Lung (tissue), 12 donors: Measurements from ENCODE around the gene PSMG3. TPM values are rescaled to one million over a fixed set of nuclear protein-coding genes. Genes with fewer than 3 reads are reported as not detected.
"Not testable (repeated sequence)": the region's sequence is repeated elsewhere in the genome, so short reads cannot be mapped to it uniquely, and the experiment has no call there.

ENCODE experiments used
- ATAC-seq: fragments of 200-7000 bp; cut with Tn5 transposase; one replicate; pipeline ENCODE4 v1.9.1; 2020; ENCODE audit warnings: moderate number of reproducible peaks; ENCODE audit not compliant: insufficient read depth, low FRiP score
- DNase-seq, 3 donors: peaks; one replicate each; pipeline ENCODE4 v3.0.0-alpha.2; 2013 to 2017
- H3K27ac ChIP-seq, 2 donors: one replicate each; pipeline ENCODE4 v1.5.1; 2013; ENCODE audit warnings: mild to moderate bottlenecking in 2 of 2, moderate library complexity in 2 of 2, control low read depth in 1 of 2, inconsistent platforms in 1 of 2, low read depth in 1 of 2, low read length in 1 of 2
- H3K27me3 ChIP-seq, 3 donors: one replicate each; pipeline ENCODE4 v1.5.1; 2013; ENCODE audit warnings: low read length in 2 of 3; ENCODE audit not compliant: control insufficient read depth in 3 of 3, insufficient read depth in 3 of 3
- H3K36me3 ChIP-seq, 4 donors: one replicate each; pipeline ENCODE4 v1.5.1; 2013; ENCODE audit warnings: low read length in 4 of 4, mild to moderate bottlenecking in 1 of 4, moderate library complexity in 1 of 4; ENCODE audit not compliant: control insufficient read depth in 4 of 4, insufficient read depth in 4 of 4
- H3K4me1 ChIP-seq, 5 donors: one replicate each; pipeline ENCODE4 v1.5.1; 2013; ENCODE audit warnings: low read length in 5 of 5, mild to moderate bottlenecking in 2 of 5, moderate library complexity in 1 of 5; ENCODE audit not compliant: control insufficient read depth in 5 of 5, insufficient read depth in 5 of 5
- H3K4me3 ChIP-seq: one replicate; pipeline ENCODE4 v1.5.1; 2013; ENCODE audit warnings: mild to moderate bottlenecking, control low read depth, moderate library complexity
- H3K9ac ChIP-seq, 2 donors: one replicate each; pipeline ENCODE4 v1.5.1; 2013; ENCODE audit warnings: low read length in 2 of 2, control low read depth in 1 of 2; ENCODE audit not compliant: insufficient read depth in 1 of 2
- H3K9me3 ChIP-seq, 4 donors: one replicate each; pipeline ENCODE4 v1.5.1; 2013; ENCODE audit warnings: low read length in 3 of 4, mild to moderate bottlenecking in 1 of 4, moderate library complexity in 1 of 4; ENCODE audit not compliant: control insufficient read depth in 4 of 4, insufficient read depth in 3 of 4
- WGBS, 2 donors: extraction: QIAGEN DNeasy Blood & Tissue Kit; methylation state at CpG; one replicate each; pipeline ENCODE4 v1.1.7; 2013; 5-methylcytosine and 5-hydroxymethylcytosine counted together
- polyA plus RNA-seq, 2 donors: library from polyadenylated mRNA; stranded (reverse); fragments of 200-250 nt; gene quantifications; one replicate each; pipeline ENCODE4 v1.2.1, GENCODE V29; 2013
- total RNA-seq, 2 donors: library from RNA; depleted of rRNA in 1 of 2; stranded (reverse); fragments of >200 nt in 1 of 2; gene quantifications; one replicate each; pipeline ENCODE4 v1.2.1, GENCODE V29; 2014 to 2021
- TF ChIP-seq, protein P1 (sequence below): IDR thresholded peaks from 2 replicates; pipeline ENCODE4 v1.5.1; 2012; ENCODE audit warnings: mild to moderate bottlenecking; ENCODE audit errors: control extremely low read depth, extremely low read depth
- donor health status: control.
- donor health status: control.
- donor health status: Bipolar disorder and iron deficiency.
- donor health status: healthy.
- donor health status: DM: yes; HTN: yes; CAD: no.

PSMG3 gene
- total and polyA plus RNA-seq, 4 donors, result 10.7 to 86.7 (median 41.8) TPM

GRCh38 chr7:1585142-1585981 lies 15.5 kb upstream of the PSMG3 start:
- Histone ChIP-seq H3K9me3 (peaks cover 0 to 12% (median 0%) of the 10 kb centered on the region in 4 donors), H3K27me3 (peaks cover 0 to 6% (median 0%) of the 10 kb centered on the region in 3 donors), H3K4me1 (no peaks in the 10 kb centered on the region), H3K9ac (no peak overlapping the region), H3K36me3 (no peaks in the 10 kb centered on the region), H3K4me3 (no peak overlapping the region), H3K27ac (no peak overlapping the region)
- no peak for DNase-seq
- no peak for ATAC-seq
- TF ChIP-seq, protein P1, sequence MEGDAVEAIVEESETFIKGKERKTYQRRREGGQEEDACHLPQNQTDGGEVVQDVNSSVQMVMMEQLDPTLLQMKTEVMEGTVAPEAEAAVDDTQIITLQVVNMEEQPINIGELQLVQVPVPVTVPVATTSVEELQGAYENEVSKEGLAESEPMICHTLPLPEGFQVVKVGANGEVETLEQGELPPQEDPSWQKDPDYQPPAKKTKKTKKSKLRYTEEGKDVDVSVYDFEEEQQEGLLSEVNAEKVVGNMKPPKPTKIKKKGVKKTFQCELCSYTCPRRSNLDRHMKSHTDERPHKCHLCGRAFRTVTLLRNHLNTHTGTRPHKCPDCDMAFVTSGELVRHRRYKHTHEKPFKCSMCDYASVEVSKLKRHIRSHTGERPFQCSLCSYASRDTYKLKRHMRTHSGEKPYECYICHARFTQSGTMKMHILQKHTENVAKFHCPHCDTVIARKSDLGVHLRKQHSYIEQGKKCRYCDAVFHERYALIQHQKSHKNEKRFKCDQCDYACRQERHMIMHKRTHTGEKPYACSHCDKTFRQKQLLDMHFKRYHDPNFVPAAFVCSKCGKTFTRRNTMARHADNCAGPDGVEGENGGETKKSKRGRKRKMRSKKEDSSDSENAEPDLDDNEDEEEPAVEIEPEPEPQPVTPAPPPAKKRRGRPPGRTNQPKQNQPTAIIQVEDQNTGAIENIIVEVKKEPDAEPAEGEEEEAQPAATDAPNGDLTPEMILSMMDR, result no peak
- 86 to 94% methylated on average over 37 of the region's 37 CpGs for WGBS, 2 donors

GRCh38 chr7:1584700-1585099 lies 14.9 kb upstream of the PSMG3 start:
- peaks cover 0 to 6% (median 0%) of the 10 kb centered on the region in 3 donors for H3K27me3 ChIP-seq
- no peak overlapping the region for H3K4me3 ChIP-seq
- H3K4me1 ChIP-seq, result no peaks in the 10 kb centered on the region
- peaks cover 0 to 12% (median 0%) of the 10 kb centered on the region in 4 donors for H3K9me3 ChIP-seq
- ATAC-seq (no peak), DNase-seq (no peak)
- no peak overlapping the region for H3K27ac ChIP-seq
- 94 to 95% methylated on average over 18 of the region's 18 CpGs for WGBS, 2 donors
- TF ChIP-seq, protein P1, result no peak
- no peaks in the 10 kb centered on the region for H3K36me3 ChIP-seq
- no peak overlapping the region for H3K9ac ChIP-seq

GRCh38 chr7:1583241-1583930 lies 13.6 kb upstream of the PSMG3 start:
- not testable (repeated sequence) for H3K4me1 ChIP-seq, DNase-seq, H3K36me3 ChIP-seq, H3K4me3 ChIP-seq, H3K27ac ChIP-seq, H3K9ac ChIP-seq, H3K9me3 ChIP-seq, H3K27me3 ChIP-seq, ATAC-seq
- 88 to 89% methylated on average over 18 to 19 of the region's 19 CpGs for WGBS, 2 donors

DNA sequence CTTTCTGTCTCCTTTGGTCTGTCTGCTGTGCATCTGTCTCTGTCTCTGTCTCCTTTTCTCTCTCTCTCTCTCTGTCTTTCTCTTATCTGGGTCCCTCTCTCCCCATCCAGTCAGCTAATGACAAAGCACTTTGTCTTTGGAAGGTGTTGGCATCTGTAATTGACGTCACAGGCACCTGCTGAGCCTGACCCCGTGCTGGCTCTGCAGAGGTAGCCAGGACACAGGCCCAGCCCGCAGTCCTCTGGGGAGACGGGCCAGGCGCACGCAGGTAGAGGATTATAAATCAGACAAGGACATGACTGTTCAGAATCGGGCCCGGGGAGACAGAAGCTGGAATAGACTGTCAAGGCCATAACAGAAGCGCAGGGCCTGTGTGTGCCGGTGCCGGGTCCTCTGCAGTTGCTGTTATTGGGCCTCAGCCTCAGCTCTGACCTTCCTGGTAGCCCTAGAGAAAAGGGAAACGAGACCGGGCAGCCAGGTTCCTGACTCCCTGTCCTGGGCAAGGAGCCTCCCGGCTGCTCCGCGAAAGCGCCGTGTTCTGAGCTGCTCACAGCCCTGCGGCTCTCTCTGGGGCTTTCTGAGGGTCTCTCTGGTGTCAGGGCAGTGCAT lies 10.7 kb upstream of the PSMG3 start:
- no peak overlapping the region for H3K9ac ChIP-seq
- no peaks in the 10 kb centered on the region for H3K36me3 ChIP-seq
- H3K9me3 ChIP-seq, result no peaks in the 10 kb centered on the region
- 89 to 94% methylated on average over 19 of the region's 19 CpGs for WGBS, 2 donors
- no peaks in the 10 kb centered on the region for H3K27me3 ChIP-seq
- DNase-seq, result no peak
- TF ChIP-seq, protein P1, result no peak
- H3K4me3 ChIP-seq, result no peak overlapping the region
- H3K4me1 ChIP-seq, result no peaks in the 10 kb centered on the region
- H3K27ac ChIP-seq, result no peak overlapping the region
- ATAC-seq, result no peak
